ENCODE results near the gene SYTL2.
"Not testable (repeated sequence)": the region's sequence is repeated elsewhere in the genome, so short reads cannot be mapped to it uniquely, and the experiment has no call there.

Gene SYTL2

GRCh38 chr11:85791409-85791990 is 19.4 kb downstream of the SYTL2 start:
- DNase-seq (ENCODE audit: low read depth): no peak

- no peak for DNase-seq (ENCODE audit: low read depth)
These were observed 22.9 kb downstream of the SYTL2 start for GRCh38 chr11:85787809-85788760.

- no peak for DNase-seq (ENCODE audit: low read depth)
These were observed 23.8 kb downstream of the SYTL2 start for GRCh38 chr11:85787168-85787567.

GRCh38 chr11:85784480-85785265 is 26.3 kb downstream of the SYTL2 start:
- no peak for DNase-seq (ENCODE audit: low read depth)

GRCh38 chr11:85783758-85784157 is 27.2 kb downstream of the SYTL2 start:
- DNase-seq (ENCODE audit: low read depth): no peak

- DNase-seq (ENCODE audit: low read depth): not testable (repeated sequence)
These were observed 30.0 kb downstream of the SYTL2 start for GRCh38 chr11:85780780-85781517.

GRCh38 chr11:85779956-85780640 is 30.8 kb downstream of the SYTL2 start:
- no peak for DNase-seq (ENCODE audit: low read depth)

GRCh38 chr11:85777603-85777972 is 33.4 kb downstream of the SYTL2 start:
- DNase-seq (ENCODE audit: low read depth): not testable (repeated sequence)

GRCh38 chr11:85776951-85777602 is 33.9 kb downstream of the SYTL2 start:
- no peak for DNase-seq (ENCODE audit: low read depth)

GRCh38 chr11:85774256-85775101 is 36.5 kb downstream of the SYTL2 start:
- DNase-seq (ENCODE audit: low read depth): no peak

GRCh38 chr11:85772695-85773094 is 38.2 kb downstream of the SYTL2 start:
- DNase-seq (ENCODE audit: low read depth): no peak

- no peak for DNase-seq (ENCODE audit: low read depth)
These were observed 39.4 kb downstream of the SYTL2 start for GRCh38 chr11:85771568-85771967.

- DNase-seq (ENCODE audit: low read depth): no peak
These were observed 41.2 kb downstream of the SYTL2 start for GRCh38 chr11:85769771-85770170.

GRCh38 chr11:85768473-85769146 is 42.3 kb downstream of the SYTL2 start:
- no peak for DNase-seq (ENCODE audit: low read depth)

- DNase-seq (ENCODE audit: low read depth): no peak
These were observed 43.5 kb downstream of the SYTL2 start for GRCh38 chr11:85767246-85767945.

- no peak for DNase-seq (ENCODE audit: low read depth)
These were observed 44.2 kb downstream of the SYTL2 start for GRCh38 chr11:85766721-85767161.

GRCh38 chr11:85764796-85765195 is 46.1 kb downstream of the SYTL2 start:
- no peak for DNase-seq (ENCODE audit: low read depth)

- no peak for DNase-seq (ENCODE audit: low read depth)
These were observed 48.7 kb downstream of the SYTL2 start for GRCh38 chr11:85762226-85762625.

GRCh38 chr11:85759915-85760314 is 51.0 kb downstream of the SYTL2 start:
- DNase-seq (ENCODE audit: low read depth): no peak

Data from stimulated activated CD8-positive, alpha-beta memory T cell treated with anti-CD3 and anti-CD28 coated beads, Interleukin-4, amount 100 ng/mL, for 24 hours (primary cell).